ENCODE results near the gene CCT5. TPM values are rescaled to one million over a fixed set of nuclear protein-coding genes. Genes with fewer than 3 reads are reported as not detected.
A peak's percentile ranks its signal among the peaks of the same experiment; 100 is the strongest.

Gene CCT5
- total RNA-seq = 211 TPM

- peak; percentile 99 for DNase-seq
Observed at GRCh38 chr5:10249948-10250805, at the start of gene CCT5. Gene CCT5 (plus strand): TSS chr5:10250280. CDS start chr5:10250341, 61 bp downstream.

DNA sequence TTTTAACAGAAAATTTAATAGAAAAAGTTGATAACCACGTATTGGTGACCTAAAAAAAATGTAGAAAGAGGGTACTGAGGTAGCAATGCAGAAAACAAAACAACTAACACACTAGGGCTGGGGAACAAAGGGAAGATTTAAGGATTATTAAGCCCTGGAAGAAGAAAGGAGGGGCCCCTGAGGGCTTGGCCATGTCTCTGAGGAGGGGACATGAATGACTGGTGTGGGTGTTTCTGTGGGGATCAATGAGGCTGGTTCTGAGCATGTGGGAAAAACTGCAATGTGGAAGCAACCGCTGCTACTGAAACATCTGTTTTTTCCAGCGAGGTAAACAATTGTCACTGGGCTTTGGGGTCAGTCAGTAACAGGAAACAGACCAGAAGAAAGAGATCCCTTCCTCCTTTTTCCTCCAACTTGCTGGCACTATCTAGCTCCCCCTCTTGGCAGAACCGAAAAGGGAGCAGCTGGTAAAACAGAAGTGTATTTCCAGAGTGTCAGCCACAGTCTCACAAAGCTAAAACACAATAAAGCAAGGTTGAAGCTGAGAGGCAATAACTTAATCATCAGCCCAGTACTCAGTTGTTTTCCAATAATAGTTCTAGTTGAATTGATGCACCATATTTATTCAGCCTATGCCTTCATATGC lies 48.7 kb upstream of the CCT5 start:
- DNase-seq = no peak

DNA sequence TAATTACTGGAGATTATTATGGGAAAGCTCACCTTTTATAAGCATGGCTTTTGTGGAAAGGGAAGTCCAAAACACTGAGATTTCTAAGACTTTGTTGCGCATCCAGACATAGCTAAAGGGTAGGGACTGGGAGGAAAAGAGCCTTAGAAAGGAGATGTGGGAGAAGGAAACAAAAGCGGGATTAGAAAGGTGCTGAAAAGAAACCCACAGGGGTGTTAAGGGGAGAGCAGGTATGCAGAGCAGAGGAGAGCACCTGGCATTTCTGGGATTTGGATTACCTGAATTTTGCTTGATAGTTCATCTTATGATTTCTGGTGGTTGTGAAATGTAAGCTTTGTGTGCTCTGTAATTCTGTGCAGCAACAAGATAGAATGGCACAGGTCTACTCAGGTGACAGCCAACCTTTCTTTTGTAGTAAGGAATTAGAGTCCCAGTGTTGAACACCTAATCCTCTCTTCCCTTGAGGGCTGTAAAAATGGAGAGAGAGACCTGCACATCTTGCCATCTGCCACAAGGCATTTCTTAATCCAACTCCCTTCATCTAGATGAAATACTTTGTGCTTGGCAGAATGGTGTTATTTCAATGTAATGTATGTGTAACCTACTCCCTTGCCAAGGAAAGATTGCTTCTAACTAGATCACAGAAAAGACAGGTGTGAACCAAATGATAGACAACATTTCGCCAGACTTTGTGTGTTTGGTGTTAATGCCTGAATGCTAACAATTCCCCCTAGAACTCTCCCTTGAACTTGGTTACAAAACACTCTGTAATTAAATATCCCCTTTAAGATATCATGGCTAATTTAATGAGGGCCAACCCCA lies 47.8 kb upstream of the CCT5 start:
- no peak for DNase-seq

DNA sequence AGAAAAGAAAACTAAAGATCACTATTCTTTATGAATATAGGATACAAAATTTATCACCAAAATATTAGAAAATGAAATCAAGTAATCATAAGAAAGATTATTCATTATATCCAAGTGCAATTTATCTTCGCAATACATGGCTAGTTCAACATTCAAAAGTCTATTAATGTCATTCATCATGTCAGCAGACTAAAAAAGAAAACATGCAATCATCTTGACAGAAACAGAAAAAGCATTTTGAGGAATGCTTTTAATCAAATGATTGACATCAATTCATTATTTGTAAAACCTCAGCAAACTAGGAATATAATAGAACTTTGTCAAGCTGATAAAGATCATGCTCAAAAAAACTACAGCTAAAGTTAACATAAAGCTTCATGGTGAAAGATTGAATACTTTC lies 41.1 kb upstream of the CCT5 start:
- no peak for DNase-seq

GRCh38 chr5:10213316-10213715 lies 36.8 kb upstream of the CCT5 start:
- no peak for DNase-seq

DNA sequence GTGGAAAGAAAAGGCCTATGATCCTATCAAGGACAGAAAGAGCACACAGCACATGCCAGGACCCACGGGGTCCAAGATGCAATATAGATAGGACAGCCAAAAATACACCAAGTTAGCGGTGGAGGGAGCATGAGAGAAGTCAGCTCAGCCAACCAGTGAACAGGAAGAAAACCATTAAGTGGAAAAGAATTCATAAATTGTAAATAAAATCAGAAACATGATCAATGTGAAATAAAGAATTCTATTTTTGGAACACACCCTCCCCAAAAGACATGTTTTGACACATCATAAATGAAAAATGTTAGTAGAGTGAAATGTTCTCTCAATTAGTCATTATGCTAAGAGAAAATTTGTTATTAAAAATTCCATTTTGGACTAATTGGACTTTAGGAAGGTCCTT lies 36.0 kb upstream of the CCT5 start:
- DNase-seq = no peak

GRCh38 chr5:10215366-10215765 lies 34.7 kb upstream of the CCT5 start:
- no peak for DNase-seq

DNA sequence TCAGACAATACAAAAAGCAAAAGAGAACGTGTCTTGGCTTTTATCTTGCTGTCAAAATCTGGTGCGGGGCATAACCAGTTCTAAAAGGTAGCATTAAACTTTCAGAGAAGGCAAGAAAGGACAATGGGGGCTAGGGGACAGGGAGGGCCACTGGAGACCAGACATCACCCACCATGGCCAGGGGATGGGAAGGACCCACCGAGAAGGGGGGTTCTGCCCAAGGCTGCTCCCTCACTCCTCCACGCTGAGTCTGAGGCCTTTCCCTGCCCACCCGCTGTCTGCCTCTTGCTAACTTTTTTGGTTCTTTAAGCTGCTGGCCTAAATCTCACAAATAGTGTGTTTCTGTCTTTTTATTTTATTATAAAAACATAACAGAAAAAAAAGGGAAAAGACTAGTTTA lies 34.0 kb upstream of the CCT5 start:
- DNase-seq = no peak

- DNase-seq = no peak
Observed at GRCh38 chr5:10218658-10219057, 31.4 kb upstream of the CCT5 start.

- no peak for DNase-seq
Observed at GRCh38 chr5:10219068-10219467, 31.0 kb upstream of the CCT5 start.

GRCh38 chr5:10220248-10220647 lies 29.8 kb upstream of the CCT5 start:
- peak; percentile 45 for DNase-seq

DNA sequence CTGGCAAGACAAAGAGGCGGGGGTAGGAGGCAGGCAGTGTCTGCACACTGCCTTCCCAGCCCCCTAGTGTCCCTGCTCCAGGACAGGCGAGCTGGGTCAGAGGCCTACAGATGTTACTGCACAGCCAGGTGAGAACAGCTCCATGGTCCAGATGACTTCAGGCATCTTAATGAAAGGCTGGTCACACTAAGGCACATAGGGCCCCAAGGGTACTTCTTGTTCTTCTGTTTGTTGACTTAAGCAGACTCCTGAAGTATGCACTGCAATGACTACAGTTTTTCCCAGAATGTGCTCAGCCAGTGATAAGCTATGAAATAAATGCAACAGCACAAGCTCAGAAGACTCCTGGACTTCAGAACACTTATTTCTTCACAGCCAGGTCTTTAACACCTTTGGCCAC lies 27.8 kb upstream of the CCT5 start:
- no peak for DNase-seq

GRCh38 chr5:10227379-10227778 lies 22.7 kb upstream of the CCT5 start:
- no peak for DNase-seq

GRCh38 chr5:10228288-10228687 lies 21.8 kb upstream of the CCT5 start:
- no peak for DNase-seq

- DNase-seq = no peak
Observed at GRCh38 chr5:10229306-10230048, 20.6 kb upstream of the CCT5 start.

GRCh38 chr5:10232386-10232785 lies 17.7 kb upstream of the CCT5 start:
- no peak for DNase-seq

DNA sequence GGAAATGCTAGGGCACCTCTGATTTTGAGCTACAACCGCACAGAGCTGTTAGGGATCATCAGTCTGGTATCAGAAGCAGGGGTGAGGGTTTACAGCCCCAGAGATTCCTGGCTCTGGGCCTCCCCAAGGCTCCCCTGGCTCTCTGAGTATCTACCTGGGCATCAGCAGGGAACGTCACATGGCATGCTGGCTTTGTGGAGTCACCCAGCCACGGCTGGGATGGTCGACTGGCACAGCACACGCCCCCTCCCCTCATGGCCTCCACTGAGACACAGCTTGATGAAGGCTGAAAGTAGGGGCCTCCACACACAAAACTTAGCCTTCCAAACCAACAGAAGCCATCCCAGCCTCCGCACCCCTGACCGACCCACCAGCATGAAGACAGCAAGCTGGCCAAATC lies 17.1 kb upstream of the CCT5 start:
- DNase-seq = no peak

DNA sequence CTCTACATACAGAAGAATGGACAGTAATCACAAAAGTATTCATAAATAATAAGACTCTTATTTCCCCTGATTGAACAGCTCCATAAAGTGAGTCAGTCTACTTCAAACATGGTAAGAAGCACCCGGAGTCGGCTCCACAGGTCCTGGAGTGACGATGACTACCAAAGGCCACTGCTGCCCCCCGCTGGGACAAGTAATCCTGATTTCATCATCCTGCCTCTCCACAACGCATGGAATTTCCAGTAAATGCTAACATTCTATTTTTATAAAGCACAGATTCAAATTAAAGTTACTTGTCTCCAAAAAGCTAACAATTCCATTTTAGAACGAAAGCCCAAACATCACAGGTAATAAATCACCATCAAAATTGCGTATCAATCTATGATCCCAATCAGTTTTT lies 16.6 kb upstream of the CCT5 start:
- DNase-seq = peak; percentile 70

- DNase-seq = no peak
Observed at GRCh38 chr5:10235350-10235749, 14.7 kb upstream of the CCT5 start.

DNA sequence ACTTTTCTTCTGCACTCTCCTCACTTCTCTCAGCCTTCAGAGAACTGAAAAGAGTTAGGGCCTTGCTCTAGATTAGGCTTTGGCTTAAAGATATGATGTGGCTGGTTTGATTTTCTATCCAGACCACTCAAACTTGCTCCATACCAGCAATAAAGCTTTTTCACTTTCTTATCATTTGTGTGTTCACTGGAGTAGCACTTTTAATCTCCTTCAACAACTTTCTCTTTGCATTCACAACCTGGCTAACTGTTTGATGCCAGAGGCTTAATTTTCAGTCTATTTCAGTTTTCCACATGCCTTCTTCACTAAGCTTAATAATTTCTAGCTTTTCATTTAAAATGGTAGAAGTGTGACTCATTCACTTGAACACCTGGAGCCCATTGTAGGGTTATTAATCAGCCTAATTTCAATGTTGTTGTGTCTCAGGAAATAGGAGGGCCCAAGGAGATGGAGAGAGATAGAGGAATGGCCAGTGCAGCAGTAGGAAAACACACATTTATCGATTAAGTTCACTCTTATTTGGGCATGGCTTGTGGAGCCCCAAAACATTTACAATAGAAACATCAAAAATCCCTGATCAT lies 6.3 kb upstream of the CCT5 start:
- no peak for DNase-seq

DNA sequence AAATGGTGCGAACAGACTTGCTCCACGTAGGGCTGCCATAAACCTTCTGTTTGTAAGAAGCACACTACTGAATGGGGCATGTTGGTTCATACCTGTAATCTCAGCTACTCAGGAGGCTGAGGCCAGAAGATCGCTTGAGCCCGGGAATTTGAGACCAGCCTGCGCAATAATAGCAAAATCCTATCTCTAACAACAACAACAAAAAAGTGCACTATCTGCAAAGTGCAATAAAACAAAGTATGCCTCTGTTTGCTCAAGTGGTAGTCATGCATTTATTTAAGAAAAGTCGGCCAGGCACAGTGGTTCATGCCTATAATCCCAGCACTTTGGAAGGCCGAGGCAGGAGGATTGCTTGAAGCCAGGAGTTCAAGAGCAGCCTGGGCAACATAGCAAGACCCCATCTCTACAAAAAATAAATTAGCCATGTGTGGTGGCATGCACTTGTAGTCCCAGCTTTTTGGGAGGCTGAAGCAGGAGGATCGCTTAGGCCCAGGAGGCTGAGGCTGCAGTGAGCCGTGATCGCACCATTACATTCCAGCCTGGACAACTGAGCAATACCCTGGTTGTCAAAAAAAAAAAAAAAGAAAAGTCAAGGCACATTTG lies 5.6 kb upstream of the CCT5 start:
- no peak for DNase-seq

DNA sequence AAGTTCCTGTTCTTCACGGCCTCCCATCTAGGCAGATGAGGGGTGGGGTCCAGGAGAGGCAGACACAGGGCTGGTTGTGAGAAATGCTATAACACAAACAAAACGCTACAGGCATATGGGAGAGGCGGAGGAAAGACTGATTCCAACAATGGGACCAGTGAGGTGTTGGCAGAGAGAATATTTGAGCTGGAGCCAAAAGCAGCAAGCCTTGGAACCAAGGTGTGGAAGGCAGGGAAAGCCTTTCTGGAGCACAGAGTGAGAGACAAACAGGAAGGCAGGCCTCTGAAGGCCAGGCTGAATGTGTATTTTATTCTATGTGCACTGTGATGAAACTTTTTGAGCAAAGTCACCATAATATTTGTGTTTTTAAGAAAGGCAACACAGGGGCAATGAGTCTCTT lies 3.3 kb upstream of the CCT5 start:
- no peak for DNase-seq

Data from tongue (tissue), 2 donors.